Left ventricle myocardium inferior (tissue), 1 donor: ENCODE measurements around the gene CBLN4. TPM values are rescaled to one million over a fixed set of nuclear protein-coding genes. Genes with fewer than 3 reads are reported as not detected.

Experiments used
- DNase-seq: peaks from one replicate; pipeline ENCODE4 v3.0.0-alpha.2; 2020
- H3K27ac ChIP-seq: fragments of 200-600 bp; replicated peaks from 2 replicates; pipeline ENCODE4 v1.8.0; 2021
- H3K27me3 ChIP-seq: fragments of 200-600 bp; 2 replicates; pipeline ENCODE4 v1.8.0; 2021; ENCODE audit warnings: low read depth
- H3K36me3 ChIP-seq: fragments of 200-600 bp; 2 replicates; pipeline ENCODE4 v1.8.0; 2021
- H3K4me1 ChIP-seq: fragments of 200-600 bp; 2 replicates; pipeline ENCODE4 v1.8.0; 2021
- H3K4me3 ChIP-seq: fragments of 200-600 bp; 2 replicates; pipeline ENCODE4 v1.8.0; 2021; ENCODE audit warnings: mild to moderate bottlenecking, moderate library complexity
- H3K9me3 ChIP-seq: fragments of 200-600 bp; replicated peaks from 2 replicates; pipeline ENCODE4 v1.8.0; 2021
- CTCF ChIP-seq: fragments of 200-600 bp; IDR thresholded peaks from 2 replicates; pipeline ENCODE4 v1.8.0; 2021; ENCODE audit warnings: antibody characterized with exemption, mild to moderate bottlenecking, borderline replicate concordance
- intact Hi-C: fragments of 100-400 bp; cut with micrococcal nuclease; formaldehyde crosslinking; loops from one replicate; pipeline ENCODE4 v1.11.0; 2022
- total RNA-seq: library from RNA; stranded (reverse); fragmentation: NEBNext Ultra II Directional; extraction: Animal tissue kit (Norgen Biotek cat#: 25700); gene quantifications from one replicate; pipeline ENCODE4 v1.2.1, GENCODE V29; 2021
- donor health status: DM: no; HTN: yes; CAD: no; lungs with severe emphysema.

The CBLN4 gene
- total RNA-seq, 1 donor from 2014 or later, result not detected

GRCh38 chr20:56001890-56002289, 3.4 kb downstream of the CBLN4 start:
- Histone ChIP-seq H3K4me3 (no peak overlapping the region), H3K36me3 (no peaks in the 10 kb centered on the region), H3K4me1 (peaks cover 8% of the 10 kb centered on the region), H3K27me3 (peaks cover 72% of the 10 kb centered on the region), H3K27ac (no peak overlapping the region), H3K9me3 (no peaks in the 10 kb centered on the region)
- intact Hi-C loops, result no loop called here
- no peak for DNase-seq
- TF ChIP-seq CTCF, result no peak

GRCh38 chr20:56001106-56001785, 4.1 kb downstream of the CBLN4 start:
- intact Hi-C loops, result no loop called here
- Histone ChIP-seq H3K4me1 (peaks cover 8% of the 10 kb centered on the region), H3K27ac (no peak overlapping the region), H3K4me3 (no peak overlapping the region), H3K9me3 (no peaks in the 10 kb centered on the region), H3K27me3 (peaks cover 66% of the 10 kb centered on the region), H3K36me3 (no peaks in the 10 kb centered on the region)
- no peak for TF ChIP-seq CTCF
- no peak for DNase-seq

GRCh38 chr20:55978550-55978949, 26.8 kb downstream of the CBLN4 start:
- Histone ChIP-seq H3K4me1 (no peaks in the 10 kb centered on the region), H3K4me3 (no peak overlapping the region), H3K27me3 (peaks cover 13% of the 10 kb centered on the region), H3K27ac (no peak overlapping the region), H3K36me3 (no peaks in the 10 kb centered on the region), H3K9me3 (no peaks in the 10 kb centered on the region)
- TF ChIP-seq CTCF, result no peak
- intact Hi-C loops, result no loop called here
- DNase-seq, result no peak

GRCh38 chr20:55977690-55978459, 27.4 kb downstream of the CBLN4 start:
- H3K36me3 ChIP-seq, result no peaks in the 10 kb centered on the region
- no peak overlapping the region for H3K4me3 ChIP-seq
- H3K27ac ChIP-seq, result no peak overlapping the region
- intact Hi-C loops, result no loop called here
- no peaks in the 10 kb centered on the region for H3K4me1 ChIP-seq
- H3K9me3 ChIP-seq, result no peaks in the 10 kb centered on the region
- no peak for TF ChIP-seq CTCF
- no peak for DNase-seq
- H3K27me3 ChIP-seq, result peaks cover 13% of the 10 kb centered on the region

GRCh38 chr20:55974491-55975202, 30.7 kb downstream of the CBLN4 start:
- Histone ChIP-seq H3K36me3 (no peaks in the 10 kb centered on the region), H3K4me1 (no peaks in the 10 kb centered on the region), H3K27ac (no peak overlapping the region), H3K4me3 (no peak overlapping the region), H3K27me3 (peaks cover 5% of the 10 kb centered on the region), H3K9me3 (no peaks in the 10 kb centered on the region)
- no peak for DNase-seq
- intact Hi-C loops, result no loop called here
- TF ChIP-seq CTCF, result no peak
